OCI-LY7 (cell line): ENCODE measurements around the gene FKBP11. TPM values are rescaled to one million over a fixed set of nuclear protein-coding genes. Genes with fewer than 3 reads are reported as not detected.

Experiments
- BruUV-seq: library from RNA; stranded (reverse); fragments of 400-500 nt; replicated peaks from 2 replicates; lab custom pipeline; 2021; lab: Mats Ljungman, UMichigan
- CTCF ChIA-PET: fragments of 300-600 bp; sonication (Branson Sonifier 250); formaldehyde crosslinking; loops from one replicate; lab custom pipeline; 2022; ENCODE audit warnings: antibody characterized with exemption; ENCODE audit not compliant: unreplicated experiment; lab: Charles Lee
- POLR2A ChIA-PET: fragments of 300-600 bp; sonication (Branson Sonifier 250); formaldehyde crosslinking; loops from one replicate; lab custom pipeline; 2022; ENCODE audit warnings: antibody characterized with exemption; lab: Charles Lee
- DNase-seq: peaks from one replicate; pipeline ENCODE4 v3.0.0-alpha.2; 2015; ENCODE audit warnings: low spot score
- H2AFZ ChIP-seq: fragments of 200-600 bp; sonication (generic), shearing (Covaris generic); 2 replicates; pipeline ENCODE4 v1.6.1; 2014; ENCODE audit warnings: mild to moderate bottlenecking, antibody characterized with exemption, low read length, moderate library complexity
- H3K27ac ChIP-seq: fragments of 200-600 bp; sonication (generic); 2 replicates; pipeline ENCODE4 v1.5.1; 2014; ENCODE audit warnings: mixed run types, low read depth, mild to moderate bottlenecking, moderate library complexity, low read length, inconsistent platforms; ENCODE audit not compliant: poor library complexity, severe bottlenecking
- H3K36me3 ChIP-seq: fragments of 200-600 bp; sonication (generic); 2 replicates; pipeline ENCODE4 v1.6.1; 2014; ENCODE audit warnings: mild to moderate bottlenecking, antibody characterized with exemption, low read length, moderate library complexity, mixed read lengths; ENCODE audit not compliant: insufficient read depth
- H3K4me1 ChIP-seq: fragments of 200-600 bp; sonication (generic); 2 replicates; pipeline ENCODE4 v1.5.1; 2014; ENCODE audit warnings: mild to moderate bottlenecking, low read length; ENCODE audit not compliant: insufficient read depth, poor library complexity, severe bottlenecking
- H3K4me2 ChIP-seq: fragments of 200-600 bp; sonication (generic); 2 replicates; pipeline ENCODE4 v1.6.1; 2014; ENCODE audit warnings: mild to moderate bottlenecking, low read length
- H3K4me3 ChIP-seq: fragments of 200-600 bp; sonication (generic); 2 replicates; pipeline ENCODE4 v1.5.1; 2014; ENCODE audit warnings: mild to moderate bottlenecking, low read depth, low read length; ENCODE audit not compliant: poor library complexity, severe bottlenecking
- H3K79me2 ChIP-seq: fragments of 200-600 bp; sonication (generic); 2 replicates; pipeline ENCODE4 v1.6.1; 2016; ENCODE audit warnings: low read depth, mild to moderate bottlenecking, low read length, moderate library complexity, mixed read lengths; ENCODE audit not compliant: insufficient read depth
- H3K9me2 ChIP-seq: fragments of 200-600 bp; sonication (generic); 2 replicates; pipeline ENCODE4 v1.6.1; 2016; ENCODE audit warnings: mild to moderate bottlenecking, low read length, mixed read lengths; ENCODE audit not compliant: insufficient read depth
- H3K9me3 ChIP-seq: fragments of 200-600 bp; sonication (generic); 2 replicates; pipeline ENCODE4 v1.6.1; 2014; ENCODE audit warnings: mild to moderate bottlenecking, mixed run types, low read length, mixed read lengths
- H4K20me1 ChIP-seq: fragments of 200-600 bp; sonication (generic); 2 replicates; pipeline ENCODE4 v1.6.1; 2014; ENCODE audit warnings: mild to moderate bottlenecking, antibody characterized with exemption, low read length, moderate library complexity, mixed read lengths; ENCODE audit not compliant: insufficient read depth
- CTCF ChIP-seq: fragments of 200-600 bp; sonication (generic); conservative IDR thresholded peaks from 2 replicates; pipeline ENCODE4 v1.5.1; 2014; ENCODE audit warnings: mild to moderate bottlenecking, antibody characterized with exemption, low read length, moderate library complexity, mixed read lengths
- EZH2phosphoT487 ChIP-seq: fragments of 200-600 bp; sonication (generic); IDR thresholded peaks from 2 replicates; pipeline ENCODE4 v1.6.1; 2018; ENCODE audit warnings: low read depth, borderline replicate concordance, mild to moderate bottlenecking, mixed run types, antibody characterized with exemption, low read length, moderate library complexity, mixed read lengths
- intact Hi-C: fragments of 100-400 bp; cut with micrococcal nuclease; formaldehyde crosslinking; loops from one replicate; pipeline ENCODE4 v1.10.0; 2022; ENCODE audit not compliant: unreplicated experiment
- total RNA-seq, 2 experiments: library from RNA; depleted of rRNA in 1 of 2; stranded (reverse); fragments of >200 nt in 1 of 2; shearing (Covaris generic) in 1 of 2; gene quantifications; 2 replicates each; pipeline ENCODE4 v1.2.3, GENCODE V29; 2014 to 2022

The FKBP11 gene
- total RNA-seq, 2 experiments from 2014 or later = 18.7 to 66.2 TPM

DNA sequence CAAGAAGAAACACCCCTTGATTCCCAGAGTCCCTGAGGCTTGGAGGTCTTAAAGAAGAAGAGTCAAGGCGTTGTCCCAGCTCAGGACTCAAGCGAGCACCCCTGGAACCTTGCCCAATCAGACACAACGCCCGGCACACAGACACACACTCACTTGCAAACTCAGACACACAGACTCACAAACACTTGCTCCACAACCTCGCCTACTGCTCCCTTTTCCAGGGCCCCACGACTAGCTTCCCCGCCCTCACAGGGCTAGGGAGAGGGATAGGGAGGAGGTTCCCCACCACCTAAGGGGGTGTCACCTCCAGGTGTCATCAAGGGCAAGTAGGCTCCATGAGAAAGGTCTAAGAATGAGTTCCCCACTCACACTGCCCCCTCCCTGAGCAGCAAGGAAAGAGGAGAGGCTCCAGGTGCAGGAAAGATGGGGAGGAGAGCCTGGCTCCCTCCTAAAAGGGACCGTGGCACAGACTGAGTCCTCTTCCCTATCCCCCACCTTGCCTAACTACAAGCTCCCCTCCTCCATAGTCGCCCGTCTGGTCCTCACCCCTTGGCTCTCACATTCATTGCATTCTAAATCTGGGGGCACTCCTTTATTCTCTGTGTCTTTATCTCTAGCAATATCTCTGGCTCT, 45.5 kb upstream of the FKBP11 start:
- Histone ChIP-seq H3K36me3 (no peaks in the 10 kb centered on the region), H4K20me1 (no peaks in the 10 kb centered on the region), H2AFZ (no peak overlapping the region), H3K4me2 (no peak overlapping the region), H3K9me2 (no peaks in the 10 kb centered on the region), H3K27ac (no peak overlapping the region), H3K9me3 (no peaks in the 10 kb centered on the region), H3K4me1 (no peaks in the 10 kb centered on the region), H3K79me2 (no peaks in the 10 kb centered on the region), H3K4me3 (no peak overlapping the region)
- TF ChIP-seq EZH2phosphoT487 = no peak
- no peak for DNase-seq
- POLR2A ChIA-PET = no interaction called here
- CTCF ChIA-PET = interaction anchor here (0.5 kb wide), 1 partner anchor 107 kb away, joined by 5 read pairs; no protein-coding TSS in a partner anchor
- no TSS peak for BruUV-seq
- intact Hi-C loops = no loop called here

GRCh38 chr12:48969833-48970701, 44.8 kb upstream of the FKBP11 start:
- ChIA-PET POLR2A (no interaction called here), CTCF (no interaction called here)
- Histone ChIP-seq H3K4me2 (no peak overlapping the region), H3K4me3 (no peak overlapping the region), H3K9me2 (no peaks in the 10 kb centered on the region), H3K79me2 (no peaks in the 10 kb centered on the region), H2AFZ (no peak overlapping the region), H4K20me1 (no peaks in the 10 kb centered on the region), H3K27ac (no peak overlapping the region), H3K4me1 (no peaks in the 10 kb centered on the region), H3K9me3 (no peaks in the 10 kb centered on the region), H3K36me3 (no peaks in the 10 kb centered on the region)
- BruUV-seq = no TSS peak
- no peak for DNase-seq
- intact Hi-C loops = no loop called here
- TF ChIP-seq EZH2phosphoT487 (no peak), CTCF (no peak)

GRCh38 chr12:48969160-48969771, 44.0 kb upstream of the FKBP11 start:
- Histone ChIP-seq H3K27ac (no peak overlapping the region), H3K4me1 (no peaks in the 10 kb centered on the region), H3K4me2 (no peak overlapping the region), H3K9me3 (no peaks in the 10 kb centered on the region), H3K79me2 (no peaks in the 10 kb centered on the region), H4K20me1 (no peaks in the 10 kb centered on the region), H3K4me3 (no peak overlapping the region), H3K36me3 (no peaks in the 10 kb centered on the region), H3K9me2 (no peaks in the 10 kb centered on the region), H2AFZ (no peak overlapping the region)
- TF ChIP-seq EZH2phosphoT487 = no peak
- no peak for TF ChIP-seq CTCF
- ChIA-PET POLR2A (interaction anchor here (0.5 to 2.1 kb wide), 3 partner anchors 12 to 17 kb away, joined by 3 to 12 read pairs (median 8); partner anchors contain the start of gene ARF3), CTCF (no interaction called here)
- no TSS peak for BruUV-seq
- no peak for DNase-seq
- intact Hi-C loops = no loop called here
